ENCODE data around the gene LIX1.

- TF ChIP-seq BRCA1 (IDR thresholded peaks at IDR 0.05; ENCODE audit: low read depth, low read length), result no peak
- TF ChIP-seq POLR2A (IDR thresholded peaks at IDR 0.05; ENCODE audit: control extremely low read depth in 1 of 2, low read depth in 2 of 2, low read length in 2 of 2), result no peak
- TF ChIP-seq PHF8 (conservative IDR thresholded peaks at IDR 0.05; ENCODE audit: low read depth, low read length), result no peak
- TF ChIP-seq CTCF (IDR thresholded peaks at IDR 0.05; ENCODE audit: control extremely low read depth in 1 of 3, insufficient read depth in 1 of 3, low read depth in 1 of 3, low read length in 3 of 3), result no peak
- TF ChIP-seq EZH2 (IDR thresholded peaks at IDR 0.05; ENCODE audit: low read depth, low read length, severe bottlenecking), result no peak
- TF ChIP-seq EP300 (IDR thresholded peaks at IDR 0.05; ENCODE audit: borderline replicate concordance in 1 of 2, low read depth in 2 of 2, low read length in 2 of 2), result no peak
- TF ChIP-seq HDAC2 (IDR thresholded peaks at IDR 0.05; ENCODE audit: borderline replicate concordance in 1 of 2, low read depth in 2 of 2, low read length in 2 of 2), result no peak
- no peak for TF ChIP-seq TAF1 (IDR thresholded peaks at IDR 0.05; ENCODE audit: low read depth, low read length)
- no peak for TF ChIP-seq ATF3 (IDR thresholded peaks at IDR 0.05; ENCODE audit: insufficient read depth, low read depth, low read length)
- no peak for TF ChIP-seq SIX5 (IDR thresholded peaks at IDR 0.05; ENCODE audit: low read depth, low read length)
- TF ChIP-seq USF2 (IDR thresholded peaks at IDR 0.05; ENCODE audit: low read length), result no peak
- TF ChIP-seq SAP30 (IDR thresholded peaks at IDR 0.05; ENCODE audit: insufficient read depth, insufficient replicate concordance, low read length), result no peak
- no peak for TF ChIP-seq TEAD4 (IDR thresholded peaks at IDR 0.05; ENCODE audit: low read depth, low read length)
- no peak for TF ChIP-seq BCL11A (IDR thresholded peaks at IDR 0.05; ENCODE audit: low read depth in 2 of 2, low read length in 2 of 2)
Measured at GRCh38 chr5:97096191-97096590, 46.2 kb downstream of the LIX1 start.
